ENCODE measurements around the gene WASHC4.
"Not testable (repeated sequence)": the region's sequence is repeated elsewhere in the genome, so short reads cannot be mapped to it uniquely, and the experiment has no call there.

Gene WASHC4

GRCh38 chr12:105092336-105092735 lies 15.2 kb upstream of the WASHC4 start:
- DNase-seq (ENCODE audit: low read depth): no peak

DNA sequence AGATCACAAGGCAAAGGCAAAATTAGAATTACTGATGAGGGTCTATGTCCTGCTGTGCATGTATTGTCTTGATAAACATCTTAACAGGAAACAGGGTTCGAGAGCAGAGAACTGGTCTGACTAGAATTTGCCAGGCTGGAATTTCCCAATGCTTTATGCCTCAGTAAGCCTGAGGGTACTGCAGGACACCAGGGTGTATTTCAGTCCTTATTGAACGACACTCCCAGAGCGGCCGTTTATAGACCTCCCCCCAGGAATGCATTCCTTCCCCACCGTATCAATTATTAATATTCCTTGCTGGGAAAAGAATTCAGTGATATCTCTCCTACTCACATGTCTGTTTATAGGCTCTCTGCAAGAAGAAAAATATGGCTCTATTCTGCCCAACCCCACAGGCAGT lies 12.2 kb upstream of the WASHC4 start:
- DNase-seq (ENCODE audit: low read depth): not testable (repeated sequence)

- no peak for DNase-seq (ENCODE audit: low read depth)
Observed at GRCh38 chr12:105099356-105099755, 8.2 kb upstream of the WASHC4 start.

DNA sequence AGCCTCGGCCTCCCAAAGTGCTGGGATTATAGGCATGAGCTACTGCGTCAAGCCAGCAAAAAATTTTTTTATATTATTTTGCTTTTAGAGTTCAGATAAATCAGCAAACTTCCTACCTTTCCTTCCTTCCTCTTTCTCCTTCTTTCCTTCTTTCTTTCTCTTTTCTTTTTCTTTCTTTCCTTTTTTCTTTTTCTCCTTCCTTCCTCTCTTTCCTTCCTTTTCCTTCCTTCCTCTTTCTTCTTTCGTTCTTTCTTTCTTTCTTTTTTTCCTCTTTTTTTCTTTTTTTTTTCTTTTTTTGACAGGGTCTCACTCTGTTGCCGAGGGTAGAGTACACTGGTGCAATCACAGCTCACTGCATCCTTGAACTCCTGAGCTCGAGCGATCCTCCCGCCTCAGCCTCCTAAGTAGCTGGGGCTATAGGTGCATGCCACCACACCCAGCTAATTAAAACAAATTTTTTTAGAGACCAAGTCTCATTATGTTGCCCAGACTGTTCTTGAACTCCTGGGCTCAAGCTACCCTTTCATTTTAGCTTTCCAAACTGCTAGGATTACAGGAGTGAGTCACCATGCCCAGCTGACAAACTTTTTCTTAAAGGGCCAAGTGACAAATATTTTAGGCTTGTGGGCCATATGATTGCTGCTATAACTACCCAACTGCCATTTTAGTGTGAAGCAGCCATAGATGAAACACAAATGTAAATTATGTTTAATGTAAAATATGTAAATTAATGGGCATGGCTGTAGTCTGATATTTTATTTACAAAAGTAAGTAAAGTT lies 7.1 kb upstream of the WASHC4 start:
- no peak for DNase-seq (ENCODE audit: low read depth)

GRCh38 chr12:105100998-105101397 lies 6.5 kb upstream of the WASHC4 start:
- DNase-seq (ENCODE audit: low read depth): no peak

- no peak for DNase-seq (ENCODE audit: low read depth)
Observed at GRCh38 chr12:105102673-105103072, 4.9 kb upstream of the WASHC4 start.

GRCh38 chr12:105104762-105105161 lies 2.8 kb upstream of the WASHC4 start:
- DNase-seq (ENCODE audit: low read depth): no peak

GRCh38 chr12:105106621-105107020 lies 910 bp upstream of the WASHC4 start:
- no peak for DNase-seq (ENCODE audit: low read depth)

DNA sequence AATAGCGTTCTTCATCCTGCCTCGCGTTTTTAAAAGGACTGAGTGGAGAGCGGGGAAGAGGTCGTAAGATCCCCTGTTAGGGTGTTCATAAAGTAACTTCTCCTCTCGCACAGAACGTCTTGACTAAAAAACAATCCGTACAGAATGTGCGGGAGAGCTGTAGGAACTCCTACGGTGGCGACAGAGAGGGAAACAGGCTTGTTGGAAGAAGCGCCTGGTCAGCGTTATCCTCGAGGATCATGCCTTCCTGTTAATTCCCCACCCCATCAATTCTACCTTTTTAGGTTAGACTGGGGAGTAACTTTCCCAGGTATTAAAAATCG lies 399 bp upstream of the WASHC4 start:
- DNase-seq (ENCODE audit: low read depth): no peak

DNA sequence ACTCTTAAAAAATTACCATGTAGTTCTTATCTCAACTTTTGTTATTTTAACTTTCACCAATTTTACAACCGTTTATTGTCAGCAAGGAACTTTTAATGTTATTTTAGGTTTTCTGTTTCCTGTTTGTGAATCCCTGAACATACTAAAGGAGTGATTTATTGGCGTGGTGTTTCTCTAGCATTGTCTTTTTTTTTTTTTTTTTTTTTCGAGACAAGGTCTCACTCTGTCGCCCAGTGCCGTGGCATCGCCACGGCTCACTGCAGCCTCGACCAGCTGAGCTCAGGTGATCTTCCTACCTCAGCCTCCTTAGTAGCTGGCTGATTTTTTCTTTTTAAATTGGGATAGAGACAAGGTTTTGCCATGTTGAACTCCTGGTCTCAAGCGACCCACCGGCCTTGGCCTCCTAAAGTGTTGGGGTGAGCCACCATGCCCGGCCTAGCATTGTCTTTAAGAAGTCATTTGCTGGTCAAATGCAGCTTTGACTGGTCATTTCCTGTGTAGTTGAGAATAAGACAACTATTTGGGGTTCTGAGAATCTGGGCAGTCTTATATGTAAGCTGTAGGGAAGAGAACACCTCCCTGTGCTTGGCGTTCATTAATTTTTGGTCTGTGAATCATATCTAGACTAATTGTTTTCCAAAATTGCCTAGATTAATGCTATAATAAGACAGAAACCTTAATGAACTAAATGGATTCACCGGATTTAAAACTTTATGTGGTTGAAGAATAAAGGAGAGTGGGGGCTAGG lies 2.1 kb downstream of the WASHC4 start:
- no peak for DNase-seq (ENCODE audit: low read depth)

GRCh38 chr12:105110851-105111250 lies 3.3 kb downstream of the WASHC4 start:
- DNase-seq (ENCODE audit: low read depth): no peak

DNA sequence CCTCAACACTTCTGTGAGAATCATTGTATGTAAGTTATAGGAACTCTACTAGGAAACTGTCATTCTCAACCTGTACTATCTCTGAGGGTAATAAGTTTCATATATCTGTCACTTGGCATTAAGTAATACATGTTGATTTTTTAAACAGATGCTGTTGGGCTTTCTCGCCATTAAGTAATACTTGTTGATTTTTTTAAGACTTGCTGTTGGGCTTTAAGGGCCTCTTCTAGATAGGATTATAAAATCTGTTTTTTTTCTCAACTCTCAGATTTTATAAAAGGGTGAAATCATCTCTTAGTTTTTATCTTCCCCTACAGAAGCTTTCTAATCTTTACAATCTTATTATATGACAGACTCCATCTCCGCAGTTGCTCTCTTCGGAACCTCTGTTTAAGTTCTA lies 5.6 kb downstream of the WASHC4 start:
- DNase-seq (ENCODE audit: low read depth): no peak

DNA sequence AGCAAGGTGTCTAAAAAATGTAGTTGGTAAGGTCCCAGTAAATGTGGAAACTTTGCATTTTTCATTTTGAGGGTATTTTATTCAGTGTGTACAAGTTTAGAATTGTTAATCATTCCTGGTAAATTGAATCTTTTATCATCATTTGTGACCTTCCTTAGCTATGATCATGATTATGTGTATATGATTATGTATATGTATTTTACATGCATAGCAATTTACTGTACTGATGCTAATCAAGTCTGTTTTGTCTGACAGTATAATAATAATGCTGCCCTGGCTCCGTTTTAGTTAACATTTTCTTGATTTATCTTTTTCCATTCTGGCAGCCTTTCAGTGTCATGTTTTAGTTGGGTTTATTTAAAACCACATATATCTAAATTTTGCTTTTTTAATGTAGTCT lies 9.4 kb downstream of the WASHC4 start:
- no peak for DNase-seq (ENCODE audit: low read depth)

DNA sequence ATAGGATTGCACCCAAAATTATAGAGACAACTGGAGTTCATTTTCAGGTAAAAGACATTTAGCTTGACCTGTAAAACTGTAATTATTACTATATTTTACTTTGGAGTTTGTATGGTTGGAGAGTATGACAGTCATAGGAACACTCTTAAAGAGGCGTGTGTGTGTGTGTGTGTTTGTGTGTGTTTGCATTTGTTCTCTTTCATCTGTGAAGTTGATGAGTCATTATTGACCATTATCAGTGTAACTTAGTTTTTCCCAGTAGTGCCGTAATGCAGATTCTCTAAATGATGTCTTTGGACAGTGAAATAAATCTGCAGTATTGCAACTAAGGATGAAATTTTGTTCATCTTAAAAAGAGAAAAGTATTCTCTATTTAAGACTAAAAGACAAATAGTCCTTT lies 13.0 kb downstream of the WASHC4 start:
- no peak for DNase-seq (ENCODE audit: low read depth)

DNA sequence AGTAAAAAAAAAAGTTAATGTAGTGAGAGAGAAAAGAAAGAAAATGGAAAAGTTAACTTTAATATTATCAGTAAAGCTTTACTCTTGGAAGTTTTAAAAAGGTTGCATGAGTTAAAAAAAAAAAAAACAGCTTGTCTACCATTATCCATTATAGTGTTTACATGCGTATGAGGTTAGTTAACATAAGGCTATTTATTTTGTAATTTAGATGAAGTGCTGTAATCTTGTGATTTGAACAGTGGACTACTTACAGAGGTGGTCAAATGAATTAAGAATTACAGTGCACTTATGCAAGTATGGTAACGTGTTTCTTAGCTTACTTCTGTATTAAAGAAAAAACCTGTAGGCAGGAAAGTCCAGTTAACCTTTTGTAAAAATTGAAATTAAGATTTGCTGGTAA lies 30.7 kb downstream of the WASHC4 start:
- DNase-seq (ENCODE audit: low read depth): no peak

DNA sequence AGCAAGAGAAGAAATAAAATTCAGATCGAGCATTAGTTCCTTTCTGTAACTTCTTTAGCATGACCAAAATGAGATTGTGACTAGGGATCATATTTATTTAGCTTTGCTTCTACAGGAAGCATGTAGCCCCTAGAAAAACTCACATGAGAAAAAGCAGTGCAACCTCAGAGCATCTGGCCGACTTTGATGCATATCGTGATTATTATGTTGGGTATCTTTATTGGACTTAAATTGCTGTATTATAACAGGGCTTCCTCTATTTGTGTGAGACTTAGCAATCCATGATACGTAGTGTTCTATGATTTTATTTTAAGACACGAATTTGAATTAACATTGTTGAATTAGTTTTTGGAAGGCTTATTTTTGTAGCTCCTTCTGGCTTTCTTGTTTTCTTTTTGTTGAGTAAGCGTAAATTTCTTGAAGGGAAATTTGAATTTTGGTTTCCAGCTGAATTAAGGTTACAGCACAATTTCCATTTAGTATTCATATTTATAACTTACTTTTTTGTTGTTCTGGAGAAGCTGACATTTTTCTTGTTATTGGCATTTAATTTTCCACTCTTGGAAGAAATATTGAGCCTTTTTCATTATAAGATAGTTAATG lies 33.9 kb downstream of the WASHC4 start:
- no peak for DNase-seq (ENCODE audit: low read depth)

DNA sequence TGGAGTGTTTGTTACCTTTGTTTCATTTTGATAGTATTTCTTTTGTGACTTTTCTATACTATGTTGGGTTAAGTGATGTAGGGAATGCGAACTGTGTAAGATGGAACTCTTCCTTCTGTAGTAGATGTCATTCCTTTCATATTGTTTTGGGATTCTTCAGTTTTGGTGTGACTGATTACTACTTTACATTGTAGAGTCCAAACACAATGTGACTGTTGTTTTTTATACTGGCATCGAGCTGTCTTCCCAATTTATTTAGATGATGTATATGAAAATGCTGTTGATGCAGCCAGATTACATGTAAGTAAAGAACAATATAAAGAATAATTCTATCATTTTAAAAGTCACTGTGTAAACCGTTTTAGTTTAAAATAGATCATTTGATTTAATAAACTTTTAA lies 34.7 kb downstream of the WASHC4 start:
- DNase-seq (ENCODE audit: low read depth): no peak

GRCh38 chr12:105156260-105156659 lies 48.7 kb downstream of the WASHC4 start:
- DNase-seq (ENCODE audit: low read depth): no peak

DNA sequence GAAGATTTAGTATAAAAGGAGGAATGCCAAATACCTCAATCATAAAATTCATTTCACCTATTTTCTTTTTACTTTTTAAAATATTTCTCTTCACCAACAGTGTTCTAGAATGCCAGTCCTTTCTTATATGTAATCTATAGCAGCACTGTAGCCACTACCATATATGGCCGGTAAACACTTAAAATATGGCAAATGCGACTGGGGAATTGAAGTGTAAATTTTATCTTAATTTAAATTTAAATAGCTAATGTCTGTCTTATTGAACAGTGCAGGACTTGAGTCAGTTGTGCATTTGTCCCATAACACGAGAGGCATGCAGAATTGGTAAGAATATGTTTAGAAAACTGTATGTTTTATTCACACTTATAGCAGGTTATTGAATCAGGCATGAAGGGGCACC lies 50.1 kb downstream of the WASHC4 start:
- no peak for DNase-seq (ENCODE audit: low read depth)

- DNase-seq (ENCODE audit: low read depth): no peak
Observed at GRCh38 chr12:105158876-105159275, 51.3 kb downstream of the WASHC4 start.

GRCh38 chr12:105162174-105162573 lies 54.6 kb downstream of the WASHC4 start:
- no peak for DNase-seq (ENCODE audit: low read depth)

DNA sequence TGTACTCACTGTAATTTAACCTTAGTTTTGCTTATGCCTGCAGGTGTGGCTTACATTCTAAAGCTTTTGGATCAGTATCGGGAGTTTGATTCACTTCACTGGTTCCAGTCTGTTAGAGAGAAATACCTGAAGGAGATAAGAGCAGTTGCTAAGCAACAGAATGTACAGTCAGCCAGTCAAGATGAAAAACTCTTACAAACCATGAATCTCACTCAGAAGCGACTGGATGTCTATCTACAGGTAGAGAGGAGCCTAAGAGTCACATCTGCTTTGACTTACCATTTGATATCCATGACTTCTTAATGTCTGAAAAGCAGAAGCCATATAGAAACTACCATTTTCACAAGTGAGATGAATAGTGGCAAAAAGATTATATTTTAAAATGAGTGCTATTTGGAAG lies 56.5 kb downstream of the WASHC4 start:
- no peak for DNase-seq (ENCODE audit: low read depth)

GRCh38 chr12:105166736-105167135 lies 59.2 kb downstream of the WASHC4 start:
- no peak for DNase-seq (ENCODE audit: low read depth)

All from stimulated activated CD8-positive, alpha-beta memory T cell treated with anti-CD3 and anti-CD28 coated beads, Interleukin-7, amount 100 ng/mL, for 24 hours (primary cell).